Spleen (tissue), 11 donors: ENCODE results near the gene WFDC1. TPM values are rescaled to one million over a fixed set of nuclear protein-coding genes. Genes with fewer than 3 reads are reported as not detected.

ENCODE experiments used
- DNase-seq: peaks from one replicate; pipeline ENCODE4 v3.0.0-alpha.2; 2020
- H3K27ac ChIP-seq, 8 donors: fragments of 200-600 bp; sonication (generic) in 7 of 8; 1 replicate in 4 of 8; 2 replicates in 4 of 8; pipeline versions ENCODE4 v1.5.0 to v1.8.0; 2016 to 2021; ENCODE audit warnings: inconsistent platforms in 4 of 8, mild to moderate bottlenecking in 4 of 8, moderate library complexity in 1 of 8
- H3K27me3 ChIP-seq, 7 donors: fragments of 200-600 bp; sonication (generic) in 6 of 7; replicated peaks in 1 of 7; 1 replicate in 4 of 7; 2 replicates in 3 of 7; pipeline versions ENCODE4 v1.5.0 to v1.8.0; 2016 to 2021; ENCODE audit warnings: inconsistent platforms in 3 of 7, mild to moderate bottlenecking in 1 of 7
- H3K36me3 ChIP-seq, 6 donors: fragments of 200-600 bp; sonication (generic) in 5 of 6; 1 replicate in 4 of 6; 2 replicates in 2 of 6; pipeline versions ENCODE4 v1.5.0 to v1.8.0; 2016 to 2021; ENCODE audit warnings: inconsistent platforms in 2 of 6
- H3K4me1 ChIP-seq, 6 donors: fragments of 200-600 bp; sonication (generic) in 5 of 6; 1 replicate in 3 of 6; 2 replicates in 3 of 6; pipeline versions ENCODE4 v1.5.0 to v1.8.0; 2016 to 2021; ENCODE audit warnings: inconsistent platforms in 3 of 6
- H3K4me3 ChIP-seq, 8 donors: fragments of 200-600 bp; sonication (generic) in 7 of 8; 1 replicate in 4 of 8; 2 replicates in 4 of 8; pipeline versions ENCODE4 v1.5.0 to v1.8.0; 2016 to 2021; ENCODE audit warnings: inconsistent platforms in 4 of 8, mild to moderate bottlenecking in 4 of 8, moderate library complexity in 2 of 8
- H3K9me3 ChIP-seq, 8 donors: fragments of 200-600 bp; sonication (generic) in 7 of 8; 1 replicate in 4 of 8; 2 replicates in 4 of 8; pipeline versions ENCODE4 v1.5.0 to v1.8.0; 2016 to 2021; ENCODE audit warnings: inconsistent platforms in 4 of 8
- CTCF ChIP-seq, 11 experiments: fragments of 200-600 bp in 7 of 11; fragments of 450-650 bp in 4 of 11; sonication (generic) in 4 of 11; IDR thresholded peaks in 8 of 11; conservative IDR thresholded peaks in 3 of 11; 1 replicate in 7 of 11; 2 replicates in 4 of 11; pipeline versions ENCODE4 v1.4.0 to v1.8.0; 2016 to 2021; ENCODE audit warnings: antibody characterized with exemption in 11 of 11, inconsistent platforms in 4 of 11, mild to moderate bottlenecking in 1 of 11
- POLR2A ChIP-seq, 3 donors: fragments of 450-650 bp; IDR thresholded peaks; one replicate each; pipeline ENCODE4 v1.5.1; 2017; ENCODE audit warnings: antibody characterized with exemption in 3 of 3, mild to moderate bottlenecking in 1 of 3
- POLR2AphosphoS5 ChIP-seq, 3 donors: sonication (generic); formaldehyde crosslinking; IDR thresholded peaks; one replicate each; pipeline ENCODE4 v1.5.1; 2017; ENCODE audit warnings: antibody characterized with exemption in 3 of 3
- WGBS, 5 donors: extraction: QIAGEN DNeasy Blood & Tissue Kit in 3 of 5; methylation state at CpG; one replicate each; pipeline versions ENCODE4 v1.1.5 to v1.1.7; 2013 to 2018; 5-methylcytosine and 5-hydroxymethylcytosine counted together
- intact Hi-C: fragments of 100-400 bp; cut with DNase I; formaldehyde crosslinking; loops from one replicate; pipeline ENCODE4 v1.15.0; 2023; ENCODE audit warnings: low total_unique reads
- polyA plus RNA-seq, 3 donors: library from polyadenylated mRNA; stranded (reverse); fragments of 200-250 nt; gene quantifications; one replicate each; pipeline ENCODE4 v1.2.1, GENCODE V29; 2013
- total RNA-seq, 7 donors: library from RNA; depleted of rRNA in 3 of 7; stranded (reverse); fragments of >200 nt in 3 of 7; fragmentation: NEBNext Ultra II Directional in 4 of 7; extraction: Animal tissue kit (Norgen Biotek cat#: 25700) in 4 of 7; gene quantifications; one replicate each; pipeline versions ENCODE4 v1.1.0 to v1.2.1, GENCODE V29; 2016 to 2021
- donor health status: healthy with polysubstance abuse.
- donor health status: DM: no; HTN: no; CAD: no; lungs with moderate emphysema.
- donor health status: DM: no; HTN: no; CAD: no.
- donor health status: Bipolar disorder and iron deficiency.
- donor health status: healthy.
- donor health status: DM: no; HTN: no; CAD: no.
- donor health status: DM: yes; HTN: yes; CAD: no.

Gene WFDC1
- total and polyA plus RNA-seq, 10 donors: 1.6 to 6.6 (median 2.2) TPM

- Histone ChIP-seq H3K4me3 (no peak overlapping the region), H3K27ac (no peak overlapping the region), H3K9me3 (no peaks in the 10 kb centered on the region), H3K36me3 (no peaks in the 10 kb centered on the region), H3K27me3 (peaks cover 0 to 55% (median 4%) of the 10 kb centered on the region in 7 donors), H3K4me1 (peaks cover 7 to 43% (median 27%) of the 10 kb centered on the region in 6 donors)
- intact Hi-C loops: no loop called here
- TF ChIP-seq POLR2A (IDR thresholded peaks at IDR 0.05): no peak
- no peak for TF ChIP-seq POLR2AphosphoS5 (IDR thresholded peaks at IDR 0.05)
- TF ChIP-seq CTCF (IDR thresholded peaks at IDR 0.05 in 8 of 11, conservative IDR thresholded peaks at IDR 0.05 in 3 of 11): no peak
- no peak for DNase-seq
- 79 to 85% (median 82%) methylated on average over 11 of the region's 11 CpGs for WGBS, 5 donors
Observed at GRCh38 chr16:84291226-84291625, 3.5 kb upstream of the WFDC1 start.

- 48 to 70% (median 59%) methylated on average over 10 of the region's 10 CpGs for WGBS, 5 donors
- Histone ChIP-seq H3K27ac (no peak overlapping the region), H3K4me1 (peaks cover 7 to 38% (median 24%) of the 10 kb centered on the region in 6 donors), H3K4me3 (no peak overlapping the region), H3K36me3 (no peaks in the 10 kb centered on the region), H3K27me3 (peaks cover 0 to 63% (median 4%) of the 10 kb centered on the region in 7 donors), H3K9me3 (no peaks in the 10 kb centered on the region)
- no peak for DNase-seq
- TF ChIP-seq CTCF (IDR thresholded peaks at IDR 0.05 in 8 of 11, conservative IDR thresholded peaks at IDR 0.05 in 3 of 11): no peak
- TF ChIP-seq POLR2AphosphoS5 (IDR thresholded peaks at IDR 0.05): no peak
- no peak for TF ChIP-seq POLR2A (IDR thresholded peaks at IDR 0.05)
- intact Hi-C loops: no loop called here
Observed at GRCh38 chr16:84292011-84292410, 2.7 kb upstream of the WFDC1 start.

GRCh38 chr16:84293406-84293805 lies 1.3 kb upstream of the WFDC1 start:
- intact Hi-C loops: no loop called here
- 84 to 96% (median 91%) methylated on average over 5 of the region's 5 CpGs for WGBS, 5 donors
- DNase-seq: no peak

GRCh38 chr16:84294117-84294516 lies 561 bp upstream of the WFDC1 start:
- intact Hi-C loops: no loop called here
- H3K27ac ChIP-seq: peak overlapping the region in 1 of 8 donors; percentile 53

More at GRCh38 chr16:84293406-84293805, 1.3 kb upstream of the WFDC1 start:
- Histone ChIP-seq H3K36me3 (no peaks in the 10 kb centered on the region), H3K4me3 (no peak overlapping the region), H3K27ac (no peak overlapping the region), H3K27me3 (peaks cover 0 to 73% (median 4%) of the 10 kb centered on the region in 7 donors), H3K4me1 (peaks cover 6 to 34% (median 20%) of the 10 kb centered on the region in 6 donors), H3K9me3 (no peaks in the 10 kb centered on the region)
- TF ChIP-seq POLR2A (IDR thresholded peaks at IDR 0.05) (no peak), CTCF (IDR thresholded peaks at IDR 0.05 in 8 of 11, conservative IDR thresholded peaks at IDR 0.05 in 3 of 11) (no peak), POLR2AphosphoS5 (IDR thresholded peaks at IDR 0.05) (no peak)

More at GRCh38 chr16:84294117-84294516, 561 bp upstream of the WFDC1 start:
- Histone ChIP-seq H3K4me1 (peaks cover 6 to 34% (median 20%) of the 10 kb centered on the region in 6 donors), H3K4me3 (peak overlapping the region in 2 of 8 donors; percentile 18 to 35), H3K36me3 (no peaks in the 10 kb centered on the region), H3K27me3 (peaks cover 0 to 76% (median 4%) of the 10 kb centered on the region in 7 donors), H3K9me3 (no peaks in the 10 kb centered on the region)
- TF ChIP-seq CTCF (IDR thresholded peaks at IDR 0.05 in 8 of 11, conservative IDR thresholded peaks at IDR 0.05 in 3 of 11): no peak
- no peak for TF ChIP-seq POLR2AphosphoS5 (IDR thresholded peaks at IDR 0.05)
- no peak for TF ChIP-seq POLR2A (IDR thresholded peaks at IDR 0.05)
- DNase-seq: no peak
- 13 to 30% (median 18%) methylated on average over 7 to 10 of the region's 10 CpGs for WGBS, 5 donors
